NT2/D1 (cell line): ENCODE data around the gene MEF2C.

ENCODE experiments used
- YY1 ChIP-seq: IDR thresholded peaks from 2 replicates; pipeline ENCODE4 v1.6.1; 2011; ENCODE audit not compliant: insufficient read length, insufficient read depth
- ZNF274 ChIP-seq: IDR thresholded peaks from 2 replicates; pipeline ENCODE4 v1.6.1; 2011; ENCODE audit warnings: mild to moderate bottlenecking, low read depth, low read length

GRCh38 chr5:88863523-88863922, 19.5 kb downstream of the MEF2C start:
- TF ChIP-seq YY1 (no peak), ZNF274 (no peak)
